Suprapubic skin (tissue), 4 donors: Measurements from ENCODE around the gene RAB3B.

Experiments used
- CTCF ChIP-seq, 2 donors: fragments of 200-600 bp in 1 of 2; fragments of 450-650 bp in 1 of 2; sonication (generic) in 1 of 2; IDR thresholded peaks; one replicate each; pipeline ENCODE4 v1.5.1; 2016 to 2019; ENCODE audit warnings: antibody characterized with exemption in 2 of 2, mild to moderate bottlenecking in 1 of 2, moderate library complexity in 1 of 2
- EP300 ChIP-seq: sonication (generic); formaldehyde crosslinking; IDR thresholded peaks from one replicate; pipeline ENCODE4 v1.6.1; 2017; ENCODE audit warnings: antibody characterized with exemption
- POLR2A ChIP-seq, 2 donors: fragments of 450-650 bp; IDR thresholded peaks; one replicate each; pipeline ENCODE4 v1.6.1; 2017; ENCODE audit warnings: antibody characterized with exemption in 2 of 2, mild to moderate bottlenecking in 2 of 2, moderate library complexity in 2 of 2
- POLR2AphosphoS5 ChIP-seq, 3 donors: sonication (generic); formaldehyde crosslinking; IDR thresholded peaks; one replicate each; pipeline ENCODE4 v1.6.1; 2017; ENCODE audit warnings: antibody characterized with exemption in 3 of 3

- TF ChIP-seq CTCF (IDR thresholded peaks at IDR 0.05): no peak
- TF ChIP-seq POLR2AphosphoS5 (IDR thresholded peaks at IDR 0.05): no peak
- no peak for TF ChIP-seq EP300
- no peak for TF ChIP-seq POLR2A (IDR thresholded peaks at IDR 0.05)
Observed at GRCh38 chr1:51945591-51945990, 44.9 kb downstream of the RAB3B start.
